ENCODE results near the gene ZNF771. TPM values are rescaled to one million over a fixed set of nuclear protein-coding genes. Genes with fewer than 3 reads are reported as not detected.

The ZNF771 gene
- total and polyA plus RNA-seq, 9 of the 15 experiments (the other 6 are each of a cell fraction or from before 2014, with no cell fraction given), result 1.5 to 12.6 (median 4.4) TPM

DNA sequence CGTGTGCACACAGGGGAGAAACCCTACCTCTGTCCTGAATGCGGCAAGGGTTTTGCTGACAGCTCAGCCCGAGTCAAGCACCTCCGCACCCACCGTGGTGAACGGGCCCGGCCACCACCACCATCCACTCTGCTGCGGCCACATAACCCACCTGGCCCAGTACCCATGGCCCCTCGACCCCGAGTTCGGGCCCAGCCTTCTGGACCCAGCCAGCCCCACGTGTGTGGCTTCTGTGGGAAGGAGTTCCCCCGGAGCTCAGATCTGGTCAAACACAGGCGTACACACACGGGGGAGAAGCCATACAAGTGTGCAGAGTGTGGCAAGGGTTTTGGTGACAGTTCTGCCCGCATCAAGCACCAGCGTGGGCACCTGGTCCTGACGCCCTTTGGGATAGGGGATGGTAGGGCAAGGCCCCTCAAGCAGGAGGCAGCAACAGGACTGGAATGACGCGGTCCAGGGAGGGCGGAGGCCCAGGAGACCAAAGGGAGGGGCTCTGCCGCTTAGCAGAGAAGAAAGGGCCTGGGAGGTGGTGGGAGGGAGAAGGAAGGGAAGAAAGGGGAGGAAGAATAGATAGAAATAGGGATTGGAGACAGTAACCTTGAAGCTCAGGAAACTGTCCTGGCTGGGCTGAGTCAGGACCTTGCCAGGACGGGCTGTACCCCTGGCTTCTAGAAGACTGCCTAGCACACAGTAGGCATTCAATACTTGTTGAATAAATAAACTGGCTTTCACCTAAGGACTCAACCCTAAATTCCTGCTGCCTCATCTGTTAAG is 8.6 kb upstream of the ZNF771 start:
- Histone ChIP-seq H3K36me3 (ENCODE audit: control insufficient read depth, insufficient read depth, low read length) (peaks cover 21% of the 10 kb centered on the region; the same call in 2 of the 3 replicates), H3K4me3 (no peak overlapping the region), H2AFZ (ENCODE audit: low read depth, low read length) (no peak overlapping the region), H3K4me2 (ENCODE audit: insufficient read depth, low read length) (no peak overlapping the region), H3K9me3 (replicated peaks; ENCODE audit: control insufficient read depth, insufficient read depth, low read depth, low read length) (no peaks in the 10 kb centered on the region), H3K79me2 (ENCODE audit: control insufficient read depth, insufficient read depth, low read length) (peaks cover 10% of the 10 kb centered on the region), H3K27ac (ENCODE audit: extremely low read depth, low read depth, low read length) (no peak overlapping the region), H3K9ac (ENCODE audit: insufficient read depth in 1 of 2, low read depth in 2 of 2, low read length in 2 of 2) (peak overlapping the region in 1 of 2 experiments; percentile 61; a peak in 1 of 4 replicates), H3K9me1 (ENCODE audit: control insufficient read depth, insufficient read depth, low read length) (no peaks in the 10 kb centered on the region), H3K4me1 (replicated peaks in 1 of 2; ENCODE audit: control insufficient read depth in 2 of 2, insufficient read depth in 2 of 2, low read length in 2 of 2) (peaks cover 33 to 64% of the 10 kb centered on the region in 2 experiments), H4K20me1 (replicated peaks; ENCODE audit: control insufficient read depth, insufficient read depth, low read length) (no peaks in the 10 kb centered on the region), H3K27me3 (ENCODE audit: control insufficient read depth in 2 of 2, insufficient read depth in 2 of 2, low read length in 2 of 2) (no peaks in the 10 kb centered on the region)
- ChIA-PET CTCF (ENCODE audit: low intra/inter-chr PET ratio) (no interaction called here), POLR2A (interaction anchor here (0.6 to 1.0 kb wide), 3 partner anchors 16 to 759 kb away, joined by 3 read pairs; no protein-coding TSS in a partner anchor)
- intact Hi-C loops (cut with micrococcal nuclease), result no loop called here
- TF ChIP-seq ZNF316 (IDR thresholded peaks at IDR 0.05), result no peak
- 0 out of 2 replicates have a peak, but pooled peaks have one; percentile 15 for TF ChIP-seq SUPT5H (IDR thresholded peaks at IDR 0.05)
- TF ChIP-seq, protein P1, sequence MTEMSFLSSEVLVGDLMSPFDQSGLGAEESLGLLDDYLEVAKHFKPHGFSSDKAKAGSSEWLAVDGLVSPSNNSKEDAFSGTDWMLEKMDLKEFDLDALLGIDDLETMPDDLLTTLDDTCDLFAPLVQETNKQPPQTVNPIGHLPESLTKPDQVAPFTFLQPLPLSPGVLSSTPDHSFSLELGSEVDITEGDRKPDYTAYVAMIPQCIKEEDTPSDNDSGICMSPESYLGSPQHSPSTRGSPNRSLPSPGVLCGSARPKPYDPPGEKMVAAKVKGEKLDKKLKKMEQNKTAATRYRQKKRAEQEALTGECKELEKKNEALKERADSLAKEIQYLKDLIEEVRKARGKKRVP (CRISPR knock-in tag; IDR thresholded peaks at IDR 0.05), result no peak
- no peak for TF ChIP-seq SETDB1 (IDR thresholded peaks at IDR 0.05; ENCODE audit: low read length)
- no peak for TF ChIP-seq ATF1 (CRISPR knock-in tag; IDR thresholded peaks at IDR 0.05)
- no peak for TF ChIP-seq ATF1 (tag; IDR thresholded peaks at IDR 0.05)
- TF ChIP-seq POLR2G (IDR thresholded peaks at IDR 0.05; ENCODE audit: low read depth, low read length), result peak; percentile 47
- TF ChIP-seq, protein P2, sequence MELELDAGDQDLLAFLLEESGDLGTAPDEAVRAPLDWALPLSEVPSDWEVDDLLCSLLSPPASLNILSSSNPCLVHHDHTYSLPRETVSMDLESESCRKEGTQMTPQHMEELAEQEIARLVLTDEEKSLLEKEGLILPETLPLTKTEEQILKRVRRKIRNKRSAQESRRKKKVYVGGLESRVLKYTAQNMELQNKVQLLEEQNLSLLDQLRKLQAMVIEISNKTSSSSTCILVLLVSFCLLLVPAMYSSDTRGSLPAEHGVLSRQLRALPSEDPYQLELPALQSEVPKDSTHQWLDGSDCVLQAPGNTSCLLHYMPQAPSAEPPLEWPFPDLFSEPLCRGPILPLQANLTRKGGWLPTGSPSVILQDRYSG (tag; conservative IDR thresholded peaks at IDR 0.05; ENCODE audit: low read depth), result no peak
- TF ChIP-seq CREM (IDR thresholded peaks at IDR 0.05; ENCODE audit: low read depth), result 0 out of 2 replicates have a peak, but pooled peaks have one; percentile 8
- TF ChIP-seq, protein P3, sequence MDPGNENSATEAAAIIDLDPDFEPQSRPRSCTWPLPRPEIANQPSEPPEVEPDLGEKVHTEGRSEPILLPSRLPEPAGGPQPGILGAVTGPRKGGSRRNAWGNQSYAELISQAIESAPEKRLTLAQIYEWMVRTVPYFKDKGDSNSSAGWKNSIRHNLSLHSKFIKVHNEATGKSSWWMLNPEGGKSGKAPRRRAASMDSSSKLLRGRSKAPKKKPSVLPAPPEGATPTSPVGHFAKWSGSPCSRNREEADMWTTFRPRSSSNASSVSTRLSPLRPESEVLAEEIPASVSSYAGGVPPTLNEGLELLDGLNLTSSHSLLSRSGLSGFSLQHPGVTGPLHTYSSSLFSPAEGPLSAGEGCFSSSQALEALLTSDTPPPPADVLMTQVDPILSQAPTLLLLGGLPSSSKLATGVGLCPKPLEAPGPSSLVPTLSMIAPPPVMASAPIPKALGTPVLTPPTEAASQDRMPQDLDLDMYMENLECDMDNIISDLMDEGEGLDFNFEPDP (CRISPR knock-in tag; IDR thresholded peaks at IDR 0.05), result no peak
- TF ChIP-seq ZFX (CRISPR knock-in tag; IDR thresholded peaks at IDR 0.05), result peak; percentile 25; the same call in 1 of the 2 replicates
- peak; percentile 48 for TF ChIP-seq RBFOX2 (IDR thresholded peaks at IDR 0.05; ENCODE audit: low read depth, low read length)
- TF ChIP-seq ZNF212 (CRISPR knock-in tag; IDR thresholded peaks at IDR 0.05), result no peak
- TF ChIP-seq KDM5B (IDR thresholded peaks at IDR 0.05; ENCODE audit: insufficient replicate concordance, low read depth, low read length), result peak; percentile 13
- 80% methylated on average over 17 of the region's 23 CpGs for WGBS (ENCODE audit: insufficient coverage, low coverage, missing lambda C conversion rate)
- ATAC-seq (no peak), FAIRE-seq (no peak), DNase-seq (ENCODE audit: extremely low read depth in 1 of 4, low spot score in 3 of 4) (no peak)
- in situ Hi-C loops (cut with MboI), result no loop called here
- no TSS peak for BruUV-seq (replicated peaks)

Measured in K562 (cell line).